Uterus (tissue), 2 donors: ENCODE measurements around the gene KRT82.

Experiments
- POLR2A ChIP-seq, 2 donors: fragments of 450-650 bp; IDR thresholded peaks; one replicate each; pipeline ENCODE4 v1.6.1; 2016; ENCODE audit warnings: antibody characterized with exemption in 2 of 2, mild to moderate bottlenecking in 1 of 2, moderate library complexity in 1 of 2
- TF ChIP-seq, protein P1 (sequence below), 4 experiments: fragments of 200-600 bp in 2 of 4; fragments of 450-650 bp in 2 of 4; sonication (generic) in 2 of 4; IDR thresholded peaks; one replicate each; pipeline ENCODE4 v1.5.1; 2016 to 2019; ENCODE audit warnings: antibody characterized with exemption in 4 of 4, mild to moderate bottlenecking in 2 of 4, moderate library complexity in 1 of 4

DNA sequence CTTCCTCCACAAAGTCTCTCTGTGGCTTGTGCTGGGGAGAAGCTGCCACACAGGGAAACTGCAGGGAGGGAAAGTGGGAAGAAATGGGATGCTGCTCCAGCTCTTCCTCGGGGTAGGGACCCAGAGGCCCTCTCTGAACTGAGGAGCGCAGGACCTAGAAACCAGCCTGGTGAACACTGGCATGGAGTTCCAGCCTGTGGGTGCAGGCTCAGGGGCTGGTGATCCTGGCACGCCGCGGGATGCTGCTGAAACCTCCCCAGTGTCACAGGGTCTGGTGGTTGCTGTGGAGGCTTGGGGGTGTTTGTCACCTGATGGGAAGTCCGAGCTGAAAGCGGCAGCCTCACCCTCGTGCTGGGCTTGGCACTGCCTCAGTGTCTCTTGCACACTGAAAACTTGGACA, 33.3 kb upstream of the KRT82 start:
- TF ChIP-seq POLR2A (IDR thresholded peaks at IDR 0.05), result no peak
- TF ChIP-seq, protein P1, sequence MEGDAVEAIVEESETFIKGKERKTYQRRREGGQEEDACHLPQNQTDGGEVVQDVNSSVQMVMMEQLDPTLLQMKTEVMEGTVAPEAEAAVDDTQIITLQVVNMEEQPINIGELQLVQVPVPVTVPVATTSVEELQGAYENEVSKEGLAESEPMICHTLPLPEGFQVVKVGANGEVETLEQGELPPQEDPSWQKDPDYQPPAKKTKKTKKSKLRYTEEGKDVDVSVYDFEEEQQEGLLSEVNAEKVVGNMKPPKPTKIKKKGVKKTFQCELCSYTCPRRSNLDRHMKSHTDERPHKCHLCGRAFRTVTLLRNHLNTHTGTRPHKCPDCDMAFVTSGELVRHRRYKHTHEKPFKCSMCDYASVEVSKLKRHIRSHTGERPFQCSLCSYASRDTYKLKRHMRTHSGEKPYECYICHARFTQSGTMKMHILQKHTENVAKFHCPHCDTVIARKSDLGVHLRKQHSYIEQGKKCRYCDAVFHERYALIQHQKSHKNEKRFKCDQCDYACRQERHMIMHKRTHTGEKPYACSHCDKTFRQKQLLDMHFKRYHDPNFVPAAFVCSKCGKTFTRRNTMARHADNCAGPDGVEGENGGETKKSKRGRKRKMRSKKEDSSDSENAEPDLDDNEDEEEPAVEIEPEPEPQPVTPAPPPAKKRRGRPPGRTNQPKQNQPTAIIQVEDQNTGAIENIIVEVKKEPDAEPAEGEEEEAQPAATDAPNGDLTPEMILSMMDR (IDR thresholded peaks at IDR 0.05), result no peak
